GM12801 (cell line): ENCODE measurements around the gene GYS2.

Source experiments
- TF ChIP-seq, protein P1 (sequence below): IDR thresholded peaks from one replicate; pipeline ENCODE4 v1.5.1; 2011; ENCODE audit warnings: control low read depth; ENCODE audit not compliant: insufficient read length; ENCODE audit errors: extremely low read depth

The GYS2 gene

DNA sequence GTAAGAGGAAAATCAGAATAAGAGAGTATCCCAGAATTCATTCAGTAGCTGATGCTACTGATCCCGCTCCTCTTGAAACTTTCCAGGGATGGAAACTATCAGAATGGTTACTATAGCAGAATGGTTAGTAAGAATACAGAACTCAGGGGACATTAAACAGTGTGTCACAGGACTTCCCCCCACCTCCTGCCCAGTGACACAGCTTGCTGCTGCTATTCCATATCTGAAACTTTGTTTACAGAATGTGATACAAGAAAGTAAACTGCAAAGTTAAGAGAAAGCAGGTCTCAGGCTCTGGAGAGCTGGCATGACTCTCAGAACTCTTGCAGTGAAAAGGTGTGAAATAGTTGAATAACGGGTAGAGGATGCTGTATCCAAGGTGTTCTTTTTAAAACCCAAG is 75.2 kb downstream of the GYS2 start:
- TF ChIP-seq, protein P1, sequence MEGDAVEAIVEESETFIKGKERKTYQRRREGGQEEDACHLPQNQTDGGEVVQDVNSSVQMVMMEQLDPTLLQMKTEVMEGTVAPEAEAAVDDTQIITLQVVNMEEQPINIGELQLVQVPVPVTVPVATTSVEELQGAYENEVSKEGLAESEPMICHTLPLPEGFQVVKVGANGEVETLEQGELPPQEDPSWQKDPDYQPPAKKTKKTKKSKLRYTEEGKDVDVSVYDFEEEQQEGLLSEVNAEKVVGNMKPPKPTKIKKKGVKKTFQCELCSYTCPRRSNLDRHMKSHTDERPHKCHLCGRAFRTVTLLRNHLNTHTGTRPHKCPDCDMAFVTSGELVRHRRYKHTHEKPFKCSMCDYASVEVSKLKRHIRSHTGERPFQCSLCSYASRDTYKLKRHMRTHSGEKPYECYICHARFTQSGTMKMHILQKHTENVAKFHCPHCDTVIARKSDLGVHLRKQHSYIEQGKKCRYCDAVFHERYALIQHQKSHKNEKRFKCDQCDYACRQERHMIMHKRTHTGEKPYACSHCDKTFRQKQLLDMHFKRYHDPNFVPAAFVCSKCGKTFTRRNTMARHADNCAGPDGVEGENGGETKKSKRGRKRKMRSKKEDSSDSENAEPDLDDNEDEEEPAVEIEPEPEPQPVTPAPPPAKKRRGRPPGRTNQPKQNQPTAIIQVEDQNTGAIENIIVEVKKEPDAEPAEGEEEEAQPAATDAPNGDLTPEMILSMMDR: no peak

DNA sequence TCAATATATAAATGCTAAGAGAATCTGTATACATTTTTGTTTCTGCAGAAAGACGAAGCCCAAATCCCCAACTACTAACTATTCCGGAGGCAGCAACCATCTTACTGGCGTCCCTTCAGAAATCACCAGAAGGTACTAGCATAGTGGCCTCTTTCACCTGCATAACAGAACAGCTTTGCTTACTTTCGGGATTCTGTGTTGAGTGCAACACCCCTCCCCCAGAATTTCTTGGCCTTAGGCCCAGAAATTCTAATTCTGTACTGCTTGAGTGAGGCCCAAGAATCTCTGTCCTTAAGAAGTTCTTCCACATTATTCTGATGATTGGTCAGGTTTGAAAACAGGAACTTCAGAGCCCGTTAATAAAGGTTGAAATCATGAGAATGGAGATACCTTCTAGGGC is 75.7 kb downstream of the GYS2 start:
- TF ChIP-seq, protein P1: no peak

DNA sequence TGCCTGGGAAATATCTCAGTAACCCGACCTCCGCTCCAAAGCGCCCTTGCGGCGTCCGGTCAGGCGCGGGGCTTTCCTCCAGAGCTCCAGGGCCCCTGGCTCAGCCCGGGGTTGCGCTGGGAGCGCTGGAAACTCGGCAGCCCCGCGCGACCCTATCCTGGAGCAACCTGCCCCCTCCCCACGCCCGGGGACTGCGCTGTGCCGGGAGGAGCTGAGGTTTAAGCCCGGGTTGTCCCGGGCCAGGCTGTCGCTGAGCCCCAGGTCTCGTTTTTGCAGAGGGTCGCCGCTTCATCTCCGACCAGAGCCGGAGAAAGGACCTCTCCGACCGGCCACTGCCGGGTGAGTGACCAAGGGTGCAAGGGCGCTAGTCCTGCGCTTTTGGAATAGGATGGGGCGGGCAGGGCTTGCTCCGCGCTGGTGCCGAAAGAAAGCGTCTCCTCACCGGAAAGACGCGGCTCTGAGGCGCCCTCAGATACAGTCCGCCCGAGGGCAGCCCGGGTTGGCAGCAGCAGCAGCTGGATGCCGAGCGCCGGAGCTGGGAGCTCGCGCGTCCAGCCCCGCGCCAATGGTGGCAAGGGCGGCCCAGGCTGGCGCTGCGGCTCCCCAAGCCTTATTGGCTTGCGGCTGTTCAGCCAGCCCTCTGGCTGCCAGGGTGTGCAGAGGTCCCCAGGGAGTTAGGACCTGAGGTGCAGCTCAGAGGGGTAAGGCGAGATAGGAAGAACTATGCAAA is 77.0 kb downstream of the GYS2 start:
- TF ChIP-seq, protein P1: no peak

DNA sequence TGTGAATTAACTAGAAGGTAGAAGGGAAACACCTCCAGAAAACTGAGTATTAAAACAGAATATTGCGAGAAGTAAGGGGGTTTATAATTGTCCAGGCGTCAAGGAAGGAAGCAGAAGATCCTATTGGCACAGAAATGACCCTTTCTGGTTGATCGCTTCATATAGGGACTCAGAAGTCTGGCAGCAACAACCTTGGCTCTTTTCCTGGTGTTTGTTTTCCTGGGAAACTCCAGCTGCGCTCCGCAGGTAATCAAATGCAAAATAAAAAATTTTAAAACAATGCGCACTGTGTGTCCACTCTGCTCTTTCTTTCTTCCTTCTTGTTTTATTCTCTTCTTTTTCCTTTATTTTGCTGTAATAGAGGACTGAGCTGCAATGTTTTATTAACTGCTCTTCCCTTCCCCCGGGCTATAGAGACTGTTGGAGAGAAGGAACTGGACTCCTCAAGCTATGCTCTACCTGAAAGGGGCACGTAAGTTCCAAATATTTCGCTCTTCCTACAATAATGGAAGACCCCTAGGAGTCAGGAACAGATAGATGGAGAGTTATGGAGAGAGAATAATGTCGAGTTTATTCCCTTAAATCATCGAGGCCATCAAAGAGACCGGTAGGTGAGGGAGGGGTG is 77.8 kb downstream of the GYS2 start:
- TF ChIP-seq, protein P1: no peak

DNA sequence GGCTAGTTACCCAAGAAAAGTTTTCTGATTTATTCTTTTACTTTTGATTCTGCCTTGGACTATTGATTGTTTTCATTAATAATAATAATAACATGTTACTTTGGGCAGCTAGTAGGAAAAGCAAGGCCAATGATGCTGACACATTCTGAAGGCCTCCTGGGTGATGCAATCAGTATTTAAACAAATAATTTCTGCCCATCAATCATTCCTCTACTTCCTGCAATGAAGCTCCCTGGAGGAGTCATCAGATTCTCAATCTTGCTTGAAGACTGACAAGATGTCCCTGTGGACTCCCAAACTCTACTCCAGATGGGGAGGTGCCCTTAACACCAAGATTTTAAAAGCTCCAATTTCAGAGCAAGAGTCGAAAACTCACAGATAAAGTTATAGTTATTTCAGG is 78.6 kb downstream of the GYS2 start, which contains the start of gene SPX:
Gene SPX, plus strand, starts transcription at position 244 of the 400 bp plus-strand sequence. CDS start 177 bp downstream, outside the sequence.
- TF ChIP-seq, protein P1: no peak

DNA sequence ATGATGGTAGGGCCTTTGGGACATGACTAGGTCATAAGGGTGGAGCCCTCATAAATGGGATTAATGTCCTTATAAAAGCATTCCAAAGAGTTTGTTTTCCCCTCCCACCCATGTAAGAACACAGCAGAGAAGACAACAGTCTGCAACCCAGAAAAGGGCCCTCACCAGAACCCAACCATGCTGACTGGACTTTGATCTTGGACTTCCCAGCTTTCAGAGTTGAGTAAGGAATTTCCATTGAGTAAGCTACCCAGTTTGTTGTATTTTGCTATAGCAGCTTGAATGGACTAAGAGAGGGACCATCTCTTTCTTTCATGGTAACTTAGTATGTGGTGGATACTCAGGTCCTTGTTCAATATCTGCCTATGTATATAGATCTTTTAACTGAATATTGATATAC is 81.5 kb downstream of the GYS2 start:
- TF ChIP-seq, protein P1: no peak

DNA sequence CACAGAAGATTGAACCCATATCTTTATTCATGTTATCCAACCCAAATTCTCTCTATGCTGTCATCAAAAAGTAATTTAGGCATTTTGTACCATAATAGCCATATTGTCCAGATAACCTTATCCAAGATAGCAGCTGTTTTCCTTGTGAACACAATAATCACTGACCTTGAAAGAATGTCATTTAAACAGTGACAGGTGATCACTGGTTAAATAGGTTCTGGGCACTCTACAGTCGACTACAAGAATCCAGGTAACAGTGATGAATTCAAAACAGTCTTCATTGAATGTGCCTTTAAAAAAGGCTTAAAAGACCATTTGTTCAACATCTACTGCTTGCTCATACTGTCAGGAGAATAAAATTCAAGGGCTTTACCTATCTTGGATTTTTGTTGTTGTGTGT is 83.1 kb downstream of the GYS2 start:
- TF ChIP-seq, protein P1: no peak
